MM.1S (cell line): ENCODE results near the gene BACH2.

Experiments used
- DNase-seq: peaks from one replicate; pipeline ENCODE4 v3.0.0-alpha.2; 2015
- H2AFZ ChIP-seq: fragments of 300-600 bp; sonication (generic); 2 replicates; pipeline ENCODE4 v1.6.0; 2016; ENCODE audit warnings: antibody characterized with exemption, low read length
- H3F3A ChIP-seq: fragments of 300-600 bp; sonication (generic); 2 replicates; pipeline ENCODE4 v1.6.1; 2016; ENCODE audit warnings: mild to moderate bottlenecking, antibody characterized with exemption, low read length, moderate library complexity, mixed read lengths; ENCODE audit not compliant: insufficient read depth
- H3K27ac ChIP-seq: fragments of 300-600 bp; sonication (generic); 2 replicates; pipeline ENCODE4 v1.5.1; 2016; ENCODE audit warnings: mild to moderate bottlenecking, low read length
- H3K27me3 ChIP-seq: fragments of 300-600 bp; sonication (generic); replicated peaks from 2 replicates; pipeline ENCODE4 v1.6.0; 2016; ENCODE audit warnings: low read length; ENCODE audit not compliant: insufficient read depth
- H3K36me3 ChIP-seq: fragments of 300-600 bp; sonication (generic); replicated peaks from 2 replicates; pipeline ENCODE4 v1.6.1; 2016; ENCODE audit warnings: mild to moderate bottlenecking, low read length, mixed read lengths; ENCODE audit not compliant: insufficient read depth
- H3K4me1 ChIP-seq: fragments of 300-600 bp; sonication (generic); 2 replicates; pipeline ENCODE4 v1.6.1; 2016; ENCODE audit warnings: low read length, mixed read lengths
- H3K4me2 ChIP-seq: fragments of 300-600 bp; sonication (generic); 2 replicates; pipeline ENCODE4 v1.6.0; 2016; ENCODE audit warnings: low read depth, low read length
- H3K4me3 ChIP-seq: fragments of 300-600 bp; sonication (generic); 2 replicates; pipeline ENCODE4 v1.5.1; 2016; ENCODE audit warnings: low read length, mixed read lengths
- H3K79me2 ChIP-seq: fragments of 300-600 bp; sonication (generic); 2 replicates; pipeline ENCODE4 v1.6.1; 2016; ENCODE audit warnings: mixed run types, low read length, mixed read lengths
- H3K9ac ChIP-seq: fragments of 300-600 bp; sonication (generic); 2 replicates; pipeline ENCODE4 v1.6.1; 2016; ENCODE audit warnings: low read length, mixed read lengths
- H3K9me2 ChIP-seq: fragments of 300-600 bp; sonication (generic); replicated peaks from 2 replicates; pipeline ENCODE4 v1.6.1; 2016; ENCODE audit warnings: mild to moderate bottlenecking, low read length, mixed read lengths; ENCODE audit not compliant: insufficient read depth
- H3K9me3 ChIP-seq: fragments of 300-600 bp; sonication (generic); replicated peaks from 2 replicates; pipeline ENCODE4 v1.6.1; 2016; ENCODE audit warnings: mild to moderate bottlenecking, low read length, mixed read lengths; ENCODE audit not compliant: insufficient read depth
- H4K20me1 ChIP-seq: fragments of 300-600 bp; sonication (generic); 2 replicates; pipeline ENCODE4 v1.6.1; 2016; ENCODE audit warnings: mild to moderate bottlenecking, low read length, moderate library complexity, mixed read lengths; ENCODE audit not compliant: insufficient read depth
- CTCF ChIP-seq: fragments of 300-600 bp; sonication (generic); IDR thresholded peaks from 2 replicates; pipeline ENCODE4 v1.5.1; 2016; ENCODE audit warnings: antibody characterized with exemption, low read length, mixed read lengths
- EZH2 ChIP-seq: fragments of 300-600 bp; sonication (generic); optimal IDR thresholded peaks from 2 replicates; pipeline ENCODE3; 2017; ENCODE audit warnings: low read depth, mild to moderate bottlenecking, antibody characterized with exemption, low read length, mixed read lengths
- EZH2phosphoT487 ChIP-seq: fragments of 300-600 bp; sonication (generic); IDR thresholded peaks from 2 replicates; pipeline ENCODE4 v1.6.1; 2018; ENCODE audit warnings: antibody characterized with exemption, low read length

The BACH2 gene

GRCh38 chr6:90214966-90215365 is 81.7 kb downstream of the BACH2 start:
- H3K9me3 ChIP-seq: no peaks in the 10 kb centered on the region
- H3K4me3 ChIP-seq: no peak overlapping the region
- H3K27ac ChIP-seq: no peak overlapping the region
- DNase-seq: no peak
- no peaks in the 10 kb centered on the region for H3K36me3 ChIP-seq
- H3K27me3 ChIP-seq: no peaks in the 10 kb centered on the region
- H4K20me1 ChIP-seq: no peaks in the 10 kb centered on the region
- 0 out of 2 replicates have a peak, but pooled peaks cover 11% of the 10 kb centered on the region for H3K79me2 ChIP-seq
- H3K9ac ChIP-seq: no peak overlapping the region
- H3K4me1 ChIP-seq: peaks cover 52% of the 10 kb centered on the region
- H3K9me2 ChIP-seq: no peaks in the 10 kb centered on the region
- TF ChIP-seq EZH2phosphoT487: no peak
- TF ChIP-seq CTCF: no peak
- no peak for TF ChIP-seq EZH2
- H3F3A ChIP-seq: peaks cover 26% of the 10 kb centered on the region
- H2AFZ ChIP-seq: no peak overlapping the region
- peak overlapping the region; percentile 62; the same call in 1 of the 2 replicates for H3K4me2 ChIP-seq

DNA sequence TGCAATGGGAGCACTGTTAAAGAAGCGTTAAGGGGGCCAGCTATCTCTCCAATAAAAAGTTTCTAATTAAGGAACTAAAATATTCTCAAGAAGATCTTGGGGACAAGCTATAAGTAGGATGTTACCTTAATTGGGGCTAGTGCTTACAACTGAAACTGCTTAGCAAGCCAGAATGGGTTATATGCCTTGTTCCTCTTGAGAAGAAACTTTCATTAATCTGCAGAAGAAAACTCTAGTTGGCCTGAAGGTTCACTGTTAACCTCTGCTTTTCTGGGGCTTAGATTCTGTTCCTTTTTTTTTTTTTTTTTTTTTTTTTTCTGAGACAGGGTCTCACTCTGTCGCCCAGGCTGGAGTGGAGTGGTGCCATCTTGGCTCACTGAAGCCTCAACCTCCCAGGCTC is 82.2 kb downstream of the BACH2 start:
- no peaks in the 10 kb centered on the region for H4K20me1 ChIP-seq

GRCh38 chr6:90212274-90212673 is 84.4 kb downstream of the BACH2 start:
- Histone ChIP-seq H3K4me2 (no peak overlapping the region), H3K27ac (no peak overlapping the region), H4K20me1 (no peaks in the 10 kb centered on the region), H3K9ac (no peak overlapping the region), H3K36me3 (no peaks in the 10 kb centered on the region), H3K9me3 (no peaks in the 10 kb centered on the region), H3K27me3 (no peaks in the 10 kb centered on the region), H3K79me2 (0 out of 2 replicates have a peak, but pooled peaks cover 12% of the 10 kb centered on the region), H3K4me1 (peaks cover 31% of the 10 kb centered on the region), H3F3A (peaks cover 10% of the 10 kb centered on the region; the same call in 1 of the 2 replicates), H2AFZ (no peak overlapping the region), H3K9me2 (no peaks in the 10 kb centered on the region), H3K4me3 (no peak overlapping the region)
- TF ChIP-seq EZH2phosphoT487 (no peak), EZH2 (no peak), CTCF (no peak)
- no peak for DNase-seq

More for the DNA sequence above, 82.2 kb downstream of the BACH2 start:
- Histone ChIP-seq H2AFZ (no peak overlapping the region), H3K4me1 (peaks cover 52% of the 10 kb centered on the region), H3K79me2 (0 out of 2 replicates have a peak, but pooled peaks cover 7% of the 10 kb centered on the region), H3F3A (peaks cover 26% of the 10 kb centered on the region), H3K9me3 (no peaks in the 10 kb centered on the region), H3K36me3 (no peaks in the 10 kb centered on the region), H3K9me2 (no peaks in the 10 kb centered on the region), H3K9ac (no peak overlapping the region), H3K27me3 (no peaks in the 10 kb centered on the region), H3K4me3 (no peak overlapping the region), H3K4me2 (peak overlapping the region; percentile 62), H3K27ac (no peak overlapping the region)
- no peak for TF ChIP-seq CTCF
- peak; percentile 57 for DNase-seq
